ENCODE data around the gene CTAG1B. TPM values are rescaled to one million over a fixed set of nuclear protein-coding genes. Genes with fewer than 3 reads are reported as not detected.
"Not testable (repeated sequence)": the region's sequence is repeated elsewhere in the genome, so short reads cannot be mapped to it uniquely, and the experiment has no call there.

Gene CTAG1B
- total RNA-seq, result not detected

GRCh38 chrX:154619182-154619581, at the start of gene CTAG1B:
Gene CTAG1B, minus strand, starts transcription at chrX:154619282. Its CDS starts 64 bp downstream, at chrX:154619218.
- not testable (repeated sequence) for H3K9me3 ChIP-seq (ENCODE audit: control insufficient read depth in 3 of 3, low read length in 3 of 3); H3K4me1 ChIP-seq (ENCODE audit: control insufficient read depth in 3 of 3, insufficient read depth in 3 of 3, low read length in 3 of 3); H3K36me3 ChIP-seq (ENCODE audit: control insufficient read depth in 3 of 3, insufficient read depth in 3 of 3, low read length in 3 of 3); H3K27ac ChIP-seq (ENCODE audit: low read depth, low read length); H3K27me3 ChIP-seq (ENCODE audit: control insufficient read depth in 3 of 3, insufficient read depth in 3 of 3, low read length in 3 of 3); H3K9ac ChIP-seq (ENCODE audit: low read depth in 1 of 3, low read length in 3 of 3); H3K4me3 ChIP-seq (ENCODE audit: low read length in 3 of 3)

- no peaks in the 10 kb centered on the region for H3K27me3 ChIP-seq (ENCODE audit: control insufficient read depth in 3 of 3, insufficient read depth in 3 of 3, low read length in 3 of 3)
- no peaks in the 10 kb centered on the region for H3K36me3 ChIP-seq (ENCODE audit: control insufficient read depth in 3 of 3, insufficient read depth in 3 of 3, low read length in 3 of 3)
- H3K9ac ChIP-seq (ENCODE audit: low read depth in 1 of 3, low read length in 3 of 3), result no peak overlapping the region
- no peak overlapping the region for H3K4me3 ChIP-seq (ENCODE audit: low read length in 3 of 3)
- H3K4me1 ChIP-seq (ENCODE audit: control insufficient read depth in 3 of 3, insufficient read depth in 3 of 3, low read length in 3 of 3), result no peaks in the 10 kb centered on the region
- H3K27ac ChIP-seq (ENCODE audit: low read depth, low read length), result no peak overlapping the region
- peaks cover 0 to 4% (median 2%) of the 10 kb centered on the region in 3 donors for H3K9me3 ChIP-seq (ENCODE audit: control insufficient read depth in 3 of 3, low read length in 3 of 3)
Observed at GRCh38 chrX:154661899-154662298, 42.8 kb upstream of the CTAG1B start.

GRCh38 chrX:154661170-154661569, 42.1 kb upstream of the CTAG1B start:
- Histone ChIP-seq H3K9me3 (ENCODE audit: control insufficient read depth in 3 of 3, low read length in 3 of 3) (peaks cover 0 to 4% (median 2%) of the 10 kb centered on the region in 3 donors), H3K9ac (ENCODE audit: low read depth in 1 of 3, low read length in 3 of 3) (no peak overlapping the region), H3K4me3 (ENCODE audit: low read length in 3 of 3) (no peak overlapping the region), H3K27ac (ENCODE audit: low read depth, low read length) (no peak overlapping the region), H3K36me3 (ENCODE audit: control insufficient read depth in 3 of 3, insufficient read depth in 3 of 3, low read length in 3 of 3) (no peaks in the 10 kb centered on the region), H3K27me3 (ENCODE audit: control insufficient read depth in 3 of 3, insufficient read depth in 3 of 3, low read length in 3 of 3) (no peaks in the 10 kb centered on the region), H3K4me1 (ENCODE audit: control insufficient read depth in 3 of 3, insufficient read depth in 3 of 3, low read length in 3 of 3) (no peaks in the 10 kb centered on the region)

- no peak overlapping the region for H3K27ac ChIP-seq (ENCODE audit: low read depth, low read length)
- H3K9me3 ChIP-seq (ENCODE audit: control insufficient read depth in 3 of 3, low read length in 3 of 3), result peaks cover 0 to 4% (median 2%) of the 10 kb centered on the region in 3 donors
- H3K9ac ChIP-seq (ENCODE audit: low read depth in 1 of 3, low read length in 3 of 3), result no peak overlapping the region
- H3K27me3 ChIP-seq (ENCODE audit: control insufficient read depth in 3 of 3, insufficient read depth in 3 of 3, low read length in 3 of 3), result no peaks in the 10 kb centered on the region
- H3K4me3 ChIP-seq (ENCODE audit: low read length in 3 of 3), result no peak overlapping the region
- no peaks in the 10 kb centered on the region for H3K4me1 ChIP-seq (ENCODE audit: control insufficient read depth in 3 of 3, insufficient read depth in 3 of 3, low read length in 3 of 3)
- no peaks in the 10 kb centered on the region for H3K36me3 ChIP-seq (ENCODE audit: control insufficient read depth in 3 of 3, insufficient read depth in 3 of 3, low read length in 3 of 3)
Observed at GRCh38 chrX:154660541-154660940, 41.5 kb upstream of the CTAG1B start.

- no peaks in the 10 kb centered on the region for H3K27me3 ChIP-seq (ENCODE audit: control insufficient read depth in 3 of 3, insufficient read depth in 3 of 3, low read length in 3 of 3)
- H3K9me3 ChIP-seq (ENCODE audit: control insufficient read depth in 3 of 3, low read length in 3 of 3), result peaks cover 0 to 4% (median 0%) of the 10 kb centered on the region in 3 donors
- no peaks in the 10 kb centered on the region for H3K36me3 ChIP-seq (ENCODE audit: control insufficient read depth in 3 of 3, insufficient read depth in 3 of 3, low read length in 3 of 3)
- H3K4me1 ChIP-seq (ENCODE audit: control insufficient read depth in 3 of 3, insufficient read depth in 3 of 3, low read length in 3 of 3), result no peaks in the 10 kb centered on the region
- no peak overlapping the region for H3K27ac ChIP-seq (ENCODE audit: low read depth, low read length)
- no peak overlapping the region for H3K9ac ChIP-seq (ENCODE audit: low read depth in 1 of 3, low read length in 3 of 3)
- H3K4me3 ChIP-seq (ENCODE audit: low read length in 3 of 3), result no peak overlapping the region
Observed at GRCh38 chrX:154658957-154659356, 39.9 kb upstream of the CTAG1B start.

- Histone ChIP-seq H3K27me3 (ENCODE audit: control insufficient read depth in 3 of 3, insufficient read depth in 3 of 3, low read length in 3 of 3) (no peaks in the 10 kb centered on the region), H3K9ac (ENCODE audit: low read depth in 1 of 3, low read length in 3 of 3) (no peak overlapping the region), H3K4me1 (ENCODE audit: control insufficient read depth in 3 of 3, insufficient read depth in 3 of 3, low read length in 3 of 3) (no peaks in the 10 kb centered on the region), H3K9me3 (ENCODE audit: control insufficient read depth in 3 of 3, low read length in 3 of 3) (peaks cover 0 to 4% (median 0%) of the 10 kb centered on the region in 3 donors), H3K36me3 (ENCODE audit: control insufficient read depth in 3 of 3, insufficient read depth in 3 of 3, low read length in 3 of 3) (no peaks in the 10 kb centered on the region), H3K27ac (ENCODE audit: low read depth, low read length) (no peak overlapping the region), H3K4me3 (ENCODE audit: low read length in 3 of 3) (no peak overlapping the region)
Observed at GRCh38 chrX:154658187-154658586, 39.1 kb upstream of the CTAG1B start.

GRCh38 chrX:154657226-154657805, 38.2 kb upstream of the CTAG1B start:
- H3K36me3 ChIP-seq (ENCODE audit: control insufficient read depth in 3 of 3, insufficient read depth in 3 of 3, low read length in 3 of 3), result no peaks in the 10 kb centered on the region
- no peak overlapping the region for H3K27ac ChIP-seq (ENCODE audit: low read depth, low read length)
- H3K9ac ChIP-seq (ENCODE audit: low read depth in 1 of 3, low read length in 3 of 3), result no peak overlapping the region
- peaks cover 0 to under 1% (median 0%) of the 10 kb centered on the region in 3 donors for H3K9me3 ChIP-seq (ENCODE audit: control insufficient read depth in 3 of 3, low read length in 3 of 3)
- H3K4me1 ChIP-seq (ENCODE audit: control insufficient read depth in 3 of 3, insufficient read depth in 3 of 3, low read length in 3 of 3), result no peaks in the 10 kb centered on the region
- H3K27me3 ChIP-seq (ENCODE audit: control insufficient read depth in 3 of 3, insufficient read depth in 3 of 3, low read length in 3 of 3), result no peaks in the 10 kb centered on the region
- no peak overlapping the region for H3K4me3 ChIP-seq (ENCODE audit: low read length in 3 of 3)

GRCh38 chrX:154655786-154656185, 36.7 kb upstream of the CTAG1B start:
- Histone ChIP-seq H3K36me3 (ENCODE audit: control insufficient read depth in 3 of 3, insufficient read depth in 3 of 3, low read length in 3 of 3) (no peaks in the 10 kb centered on the region), H3K9me3 (ENCODE audit: control insufficient read depth in 3 of 3, low read length in 3 of 3) (no peaks in the 10 kb centered on the region), H3K9ac (ENCODE audit: low read depth in 1 of 3, low read length in 3 of 3) (no peak overlapping the region), H3K4me1 (ENCODE audit: control insufficient read depth in 3 of 3, insufficient read depth in 3 of 3, low read length in 3 of 3) (no peaks in the 10 kb centered on the region), H3K27ac (ENCODE audit: low read depth, low read length) (no peak overlapping the region), H3K27me3 (ENCODE audit: control insufficient read depth in 3 of 3, insufficient read depth in 3 of 3, low read length in 3 of 3) (no peaks in the 10 kb centered on the region), H3K4me3 (ENCODE audit: low read length in 3 of 3) (no peak overlapping the region)

- Histone ChIP-seq H3K27ac (ENCODE audit: low read depth, low read length) (no peak overlapping the region), H3K27me3 (ENCODE audit: control insufficient read depth in 3 of 3, insufficient read depth in 3 of 3, low read length in 3 of 3) (no peaks in the 10 kb centered on the region), H3K9ac (ENCODE audit: low read depth in 1 of 3, low read length in 3 of 3) (no peak overlapping the region), H3K9me3 (ENCODE audit: control insufficient read depth in 3 of 3, low read length in 3 of 3) (no peaks in the 10 kb centered on the region), H3K4me3 (ENCODE audit: low read length in 3 of 3) (no peak overlapping the region), H3K36me3 (ENCODE audit: control insufficient read depth in 3 of 3, insufficient read depth in 3 of 3, low read length in 3 of 3) (no peaks in the 10 kb centered on the region), H3K4me1 (ENCODE audit: control insufficient read depth in 3 of 3, insufficient read depth in 3 of 3, low read length in 3 of 3) (no peaks in the 10 kb centered on the region)
Observed at GRCh38 chrX:154655346-154655745, 36.3 kb upstream of the CTAG1B start.

GRCh38 chrX:154654925-154655324, 35.8 kb upstream of the CTAG1B start:
- Histone ChIP-seq H3K4me3 (ENCODE audit: low read length in 3 of 3) (no peak overlapping the region), H3K4me1 (ENCODE audit: control insufficient read depth in 3 of 3, insufficient read depth in 3 of 3, low read length in 3 of 3) (no peaks in the 10 kb centered on the region), H3K27me3 (ENCODE audit: control insufficient read depth in 3 of 3, insufficient read depth in 3 of 3, low read length in 3 of 3) (no peaks in the 10 kb centered on the region), H3K9ac (ENCODE audit: low read depth in 1 of 3, low read length in 3 of 3) (no peak overlapping the region), H3K27ac (ENCODE audit: low read depth, low read length) (no peak overlapping the region), H3K9me3 (ENCODE audit: control insufficient read depth in 3 of 3, low read length in 3 of 3) (no peaks in the 10 kb centered on the region), H3K36me3 (ENCODE audit: control insufficient read depth in 3 of 3, insufficient read depth in 3 of 3, low read length in 3 of 3) (no peaks in the 10 kb centered on the region)
